Subcutaneous adipose tissue (tissue), 4 donors: ENCODE data around the gene ABHD12. TPM values are rescaled to one million over a fixed set of nuclear protein-coding genes. Genes with fewer than 3 reads are reported as not detected.

Experiments used
- total RNA-seq, 4 donors: library from RNA; depleted of rRNA; stranded (reverse); fragments of >200 nt; gene quantifications; one replicate each; pipeline ENCODE4 v1.1.0, GENCODE V29; 2016
- TF ChIP-seq, protein P1 (sequence below): fragments of 450-650 bp; IDR thresholded peaks from one replicate; pipeline ENCODE4 v1.5.1; 2016; ENCODE audit warnings: low read depth, mild to moderate bottlenecking, control low read depth, antibody characterized with exemption, moderate library complexity

Gene ABHD12
- total RNA-seq, 4 donors from 2014 or later: 36.5 to 60.3 (median 51.6) TPM

DNA sequence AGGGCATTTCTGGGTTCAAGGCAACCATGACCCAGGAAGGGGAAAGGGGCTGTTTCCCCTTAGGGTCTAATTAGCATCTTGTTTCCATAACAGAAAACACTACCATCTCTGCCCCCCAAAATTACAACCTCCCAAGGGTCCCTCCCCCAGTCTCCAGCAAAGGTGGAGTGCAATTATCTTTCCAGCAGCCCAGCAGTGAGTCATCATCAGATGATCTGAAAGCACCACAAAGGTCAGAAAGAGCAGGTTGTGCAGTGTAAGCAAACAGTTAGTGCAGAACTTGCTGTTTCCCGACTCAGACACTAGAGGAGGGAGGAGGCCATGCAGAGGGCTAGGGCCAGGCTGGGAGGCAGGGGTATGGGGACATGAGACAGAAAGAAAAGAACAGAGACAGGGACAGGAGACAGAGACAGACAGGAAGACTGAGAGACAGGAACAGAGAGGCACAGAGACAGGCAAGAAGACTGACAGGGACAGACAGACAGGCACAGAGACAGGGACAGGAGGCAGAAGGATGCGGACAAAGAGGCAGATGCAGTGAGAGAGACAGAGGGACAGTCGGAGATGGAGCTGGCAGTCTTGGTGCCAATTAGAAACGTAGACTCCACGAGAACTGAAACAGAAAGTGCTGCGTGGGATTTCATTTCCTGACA, 80.2 kb downstream of the ABHD12 start:
- TF ChIP-seq, protein P1, sequence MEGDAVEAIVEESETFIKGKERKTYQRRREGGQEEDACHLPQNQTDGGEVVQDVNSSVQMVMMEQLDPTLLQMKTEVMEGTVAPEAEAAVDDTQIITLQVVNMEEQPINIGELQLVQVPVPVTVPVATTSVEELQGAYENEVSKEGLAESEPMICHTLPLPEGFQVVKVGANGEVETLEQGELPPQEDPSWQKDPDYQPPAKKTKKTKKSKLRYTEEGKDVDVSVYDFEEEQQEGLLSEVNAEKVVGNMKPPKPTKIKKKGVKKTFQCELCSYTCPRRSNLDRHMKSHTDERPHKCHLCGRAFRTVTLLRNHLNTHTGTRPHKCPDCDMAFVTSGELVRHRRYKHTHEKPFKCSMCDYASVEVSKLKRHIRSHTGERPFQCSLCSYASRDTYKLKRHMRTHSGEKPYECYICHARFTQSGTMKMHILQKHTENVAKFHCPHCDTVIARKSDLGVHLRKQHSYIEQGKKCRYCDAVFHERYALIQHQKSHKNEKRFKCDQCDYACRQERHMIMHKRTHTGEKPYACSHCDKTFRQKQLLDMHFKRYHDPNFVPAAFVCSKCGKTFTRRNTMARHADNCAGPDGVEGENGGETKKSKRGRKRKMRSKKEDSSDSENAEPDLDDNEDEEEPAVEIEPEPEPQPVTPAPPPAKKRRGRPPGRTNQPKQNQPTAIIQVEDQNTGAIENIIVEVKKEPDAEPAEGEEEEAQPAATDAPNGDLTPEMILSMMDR: no peak

- TF ChIP-seq, protein P1: no peak
These were observed 81.0 kb downstream of the ABHD12 start for GRCh38 chr20:25309395-25310267.

GRCh38 chr20:25308671-25309394, 81.8 kb downstream of the ABHD12 start:
- TF ChIP-seq, protein P1: no peak

GRCh38 chr20:25308083-25308491, 82.5 kb downstream of the ABHD12 start:
- TF ChIP-seq, protein P1: no peak

DNA sequence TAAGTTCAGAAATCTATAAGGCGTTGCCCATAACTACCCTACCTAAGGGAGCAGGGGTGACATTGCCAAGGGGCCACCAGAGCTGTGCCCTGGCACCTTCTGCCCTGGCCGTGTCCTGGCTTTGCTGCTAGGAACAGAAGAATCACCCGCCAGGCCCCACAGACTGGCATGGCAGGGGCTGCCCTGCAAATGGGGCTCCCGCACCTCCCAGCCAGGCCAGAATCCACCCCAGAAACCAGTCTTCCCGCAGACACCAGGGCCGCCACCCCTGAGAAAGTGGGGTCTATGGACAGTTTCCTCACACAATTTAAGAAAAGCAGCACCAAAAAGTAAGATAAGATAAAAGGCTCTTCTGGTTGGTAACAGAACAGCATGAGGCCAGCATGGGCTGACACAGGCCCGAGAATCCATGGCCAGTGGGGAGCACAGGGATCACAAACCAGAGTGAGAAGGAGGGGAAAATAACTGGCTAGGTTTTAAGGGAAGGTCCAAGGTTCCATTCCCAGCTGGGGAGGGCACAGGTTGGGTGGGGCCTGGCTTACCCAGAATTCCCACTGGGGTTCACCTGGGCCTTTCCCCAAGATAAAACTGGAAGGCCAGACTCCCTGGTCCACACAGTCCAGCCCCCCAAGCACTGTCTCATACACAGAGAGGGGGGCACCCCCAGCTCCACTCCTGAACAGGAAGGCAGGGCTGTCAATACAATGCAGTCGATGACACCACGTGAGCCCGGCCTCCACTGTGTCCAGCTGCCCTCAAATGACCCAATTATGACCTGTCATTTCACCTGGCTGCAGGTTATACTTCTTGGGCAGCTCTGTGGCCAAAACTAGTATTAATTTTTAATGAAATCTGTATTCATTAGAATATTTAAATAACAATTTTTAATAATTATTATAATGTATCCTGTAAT, 83.4 kb downstream of the ABHD12 start:
- TF ChIP-seq, protein P1: no peak

- TF ChIP-seq, protein P1: no peak
These were observed 86.5 kb downstream of the ABHD12 start for GRCh38 chr20:25304025-25304549.
